ENCODE results near the gene CSRNP3.

CSRNP3 gene

GRCh38 chr2:165647409-165647808, 177.9 kb downstream of the CSRNP3 start:
- TF ChIP-seq REST (IDR thresholded peaks at IDR 0.05; ENCODE audit: insufficient read depth in 1 of 2, low read depth in 2 of 2, low read length in 2 of 2) (no peak), POLR2AphosphoS5 (IDR thresholded peaks at IDR 0.05; ENCODE audit: low read depth, low read length) (no peak), FOXP2 (optimal IDR thresholded peaks at IDR 0.05; ENCODE audit: borderline replicate concordance, extremely low read depth, extremely low read length, insufficient read depth) (no peak)

GRCh38 chr2:165648801-165649200, 179.3 kb downstream of the CSRNP3 start:
- TF ChIP-seq POLR2AphosphoS5 (IDR thresholded peaks at IDR 0.05; ENCODE audit: low read depth, low read length) = no peak
- no peak for TF ChIP-seq TAF1 (IDR thresholded peaks at IDR 0.05; ENCODE audit: borderline replicate concordance, insufficient read depth, low read length)
- TF ChIP-seq REST (IDR thresholded peaks at IDR 0.05; ENCODE audit: insufficient read depth in 1 of 2, low read depth in 2 of 2, low read length in 2 of 2) = no peak
- TF ChIP-seq FOXP2 (optimal IDR thresholded peaks at IDR 0.05; ENCODE audit: borderline replicate concordance, extremely low read depth, extremely low read length, insufficient read depth) = no peak
- no peak for TF ChIP-seq SIN3A (IDR thresholded peaks at IDR 0.05; ENCODE audit: borderline replicate concordance, insufficient read depth, low read length)

- no peak for TF ChIP-seq POLR2AphosphoS5 (IDR thresholded peaks at IDR 0.05; ENCODE audit: low read depth, low read length)
- TF ChIP-seq TAF1 (IDR thresholded peaks at IDR 0.05; ENCODE audit: borderline replicate concordance, insufficient read depth, low read length) = no peak
- no peak for TF ChIP-seq FOXP2 (optimal IDR thresholded peaks at IDR 0.05; ENCODE audit: borderline replicate concordance, extremely low read depth, extremely low read length, insufficient read depth)
- no peak for TF ChIP-seq REST (IDR thresholded peaks at IDR 0.05; ENCODE audit: insufficient read depth in 1 of 2, low read depth in 2 of 2, low read length in 2 of 2)
- no peak for TF ChIP-seq SIN3A (IDR thresholded peaks at IDR 0.05; ENCODE audit: borderline replicate concordance, insufficient read depth, low read length)
These were observed 181.7 kb downstream of the CSRNP3 start for GRCh38 chr2:165651233-165651632.

GRCh38 chr2:165655661-165656060, 186.2 kb downstream of the CSRNP3 start:
- TF ChIP-seq POLR2AphosphoS5 (IDR thresholded peaks at IDR 0.05; ENCODE audit: low read depth, low read length) (no peak), REST (IDR thresholded peaks at IDR 0.05; ENCODE audit: insufficient read depth in 1 of 2, low read depth in 2 of 2, low read length in 2 of 2) (no peak), SIN3A (IDR thresholded peaks at IDR 0.05; ENCODE audit: borderline replicate concordance, insufficient read depth, low read length) (no peak), TAF1 (IDR thresholded peaks at IDR 0.05; ENCODE audit: borderline replicate concordance, insufficient read depth, low read length) (no peak), FOXP2 (optimal IDR thresholded peaks at IDR 0.05; ENCODE audit: borderline replicate concordance, extremely low read depth, extremely low read length, insufficient read depth) (no peak)

GRCh38 chr2:165660361-165660760, 190.9 kb downstream of the CSRNP3 start:
- TF ChIP-seq REST (IDR thresholded peaks at IDR 0.05; ENCODE audit: insufficient read depth in 1 of 2, low read depth in 2 of 2, low read length in 2 of 2) (no peak), FOXP2 (optimal IDR thresholded peaks at IDR 0.05; ENCODE audit: borderline replicate concordance, extremely low read depth, extremely low read length, insufficient read depth) (no peak), POLR2AphosphoS5 (IDR thresholded peaks at IDR 0.05; ENCODE audit: low read depth, low read length) (no peak), TAF1 (IDR thresholded peaks at IDR 0.05; ENCODE audit: borderline replicate concordance, insufficient read depth, low read length) (no peak), SIN3A (IDR thresholded peaks at IDR 0.05; ENCODE audit: borderline replicate concordance, insufficient read depth, low read length) (no peak)
